AG04449 (cell line): ENCODE results near the gene BMP6.

Source experiments
- CTCF ChIA-PET: fragments of 350-600 bp; formaldehyde crosslinking; extraction: SDS; loops from one replicate; lab custom pipeline; 2021; ENCODE audit warnings: antibody characterized with exemption; lab: Yijun Ruan, JAX
- POLR2A ChIA-PET: fragments of 400-600, 350-600 bp; formaldehyde crosslinking; extraction: SDS; loops from one replicate; lab custom pipeline; 2020; ENCODE audit warnings: antibody characterized with exemption, inconsistent platforms; lab: Yijun Ruan, JAX
- DNase-seq: peaks from one replicate; pipeline ENCODE4 v3.0.0-alpha.2; 2010; ENCODE audit warnings: low read depth, low spot score
- H3K4me3 ChIP-seq: 2 replicates; pipeline ENCODE4 v1.5.1; 2011; ENCODE audit warnings: low read depth, mild to moderate bottlenecking, control low read depth, low read length
- TF ChIP-seq, protein P1 (sequence below): IDR thresholded peaks from one replicate; pipeline ENCODE4 v1.5.1; 2011; ENCODE audit warnings: mild to moderate bottlenecking, moderate library complexity, low read length, control low read depth, inconsistent platforms; ENCODE audit not compliant: insufficient read depth; ENCODE audit errors: missing control alignments

BMP6 gene

GRCh38 chr6:7881765-7882500 is 156.0 kb downstream of the BMP6 start:
- ChIA-PET POLR2A (no interaction called here), CTCF (interaction anchor here (2.4 kb wide), 1 partner anchor 158 kb away, joined by 15 read pairs; no protein-coding TSS in a partner anchor)
- TF ChIP-seq, protein P1, sequence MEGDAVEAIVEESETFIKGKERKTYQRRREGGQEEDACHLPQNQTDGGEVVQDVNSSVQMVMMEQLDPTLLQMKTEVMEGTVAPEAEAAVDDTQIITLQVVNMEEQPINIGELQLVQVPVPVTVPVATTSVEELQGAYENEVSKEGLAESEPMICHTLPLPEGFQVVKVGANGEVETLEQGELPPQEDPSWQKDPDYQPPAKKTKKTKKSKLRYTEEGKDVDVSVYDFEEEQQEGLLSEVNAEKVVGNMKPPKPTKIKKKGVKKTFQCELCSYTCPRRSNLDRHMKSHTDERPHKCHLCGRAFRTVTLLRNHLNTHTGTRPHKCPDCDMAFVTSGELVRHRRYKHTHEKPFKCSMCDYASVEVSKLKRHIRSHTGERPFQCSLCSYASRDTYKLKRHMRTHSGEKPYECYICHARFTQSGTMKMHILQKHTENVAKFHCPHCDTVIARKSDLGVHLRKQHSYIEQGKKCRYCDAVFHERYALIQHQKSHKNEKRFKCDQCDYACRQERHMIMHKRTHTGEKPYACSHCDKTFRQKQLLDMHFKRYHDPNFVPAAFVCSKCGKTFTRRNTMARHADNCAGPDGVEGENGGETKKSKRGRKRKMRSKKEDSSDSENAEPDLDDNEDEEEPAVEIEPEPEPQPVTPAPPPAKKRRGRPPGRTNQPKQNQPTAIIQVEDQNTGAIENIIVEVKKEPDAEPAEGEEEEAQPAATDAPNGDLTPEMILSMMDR = no peak
- DNase-seq = no peak
- H3K4me3 ChIP-seq = no peak overlapping the region

DNA sequence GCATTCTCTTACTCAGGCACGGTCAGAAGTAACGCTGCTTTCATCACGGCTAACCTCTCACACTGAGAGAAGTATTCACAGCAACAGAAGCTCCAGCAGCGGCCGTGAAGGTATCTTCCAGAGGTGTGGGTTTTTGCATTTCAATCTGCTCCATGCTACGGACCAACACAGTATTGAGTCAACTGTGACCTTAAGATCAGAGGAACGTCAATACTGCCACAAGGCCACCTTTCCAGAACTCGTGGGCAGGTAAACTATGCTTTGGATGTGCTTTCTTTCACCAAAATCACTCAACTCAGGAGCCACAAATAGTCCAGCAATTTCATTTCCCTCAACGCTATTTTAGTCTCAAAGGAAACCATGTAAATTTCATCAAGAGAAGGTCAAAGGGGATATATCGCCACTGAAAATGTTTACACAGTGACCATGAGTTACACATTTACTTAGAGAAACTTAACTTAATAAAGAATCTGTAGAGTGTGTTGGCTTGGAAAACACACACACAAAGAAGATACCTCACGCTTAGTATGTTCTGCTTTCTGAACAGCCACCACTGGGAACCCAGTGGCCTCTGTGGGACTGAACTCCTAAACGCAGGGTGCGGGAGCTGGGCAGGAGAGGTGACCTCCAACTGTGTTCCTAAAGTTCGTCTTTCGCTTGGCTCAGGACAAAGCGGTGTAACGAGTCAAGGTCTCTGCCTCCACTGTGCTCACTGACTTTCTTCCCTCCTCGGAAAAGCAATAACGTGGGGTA is 156.8 kb downstream of the BMP6 start:
- no peak for DNase-seq
- POLR2A ChIA-PET = no interaction called here
- TF ChIP-seq, protein P1 = no peak
- H3K4me3 ChIP-seq = no peak overlapping the region
- CTCF ChIA-PET = no interaction called here

DNA sequence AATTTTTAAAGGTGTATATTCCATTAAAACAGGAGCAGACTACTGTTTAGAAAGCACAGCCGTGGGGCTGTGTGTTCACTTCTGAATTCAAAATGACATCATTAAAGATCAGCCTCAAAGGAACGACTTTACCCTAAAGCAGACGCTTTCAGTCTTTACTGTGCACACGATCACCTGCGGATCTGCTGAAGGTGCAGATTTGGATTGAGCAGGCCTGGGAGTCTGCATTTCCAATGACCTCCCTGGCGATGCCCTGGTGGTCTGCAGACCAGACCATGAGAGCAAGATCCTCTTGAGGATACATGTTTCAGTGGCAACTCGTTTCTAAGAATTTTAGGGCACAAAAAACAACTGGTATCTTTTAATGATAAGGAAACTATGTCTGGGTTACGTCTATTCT is 157.5 kb downstream of the BMP6 start:
- ChIA-PET POLR2A (no interaction called here), CTCF (no interaction called here)
- TF ChIP-seq, protein P1 = no peak
- DNase-seq = no peak
- H3K4me3 ChIP-seq = no peak overlapping the region

DNA sequence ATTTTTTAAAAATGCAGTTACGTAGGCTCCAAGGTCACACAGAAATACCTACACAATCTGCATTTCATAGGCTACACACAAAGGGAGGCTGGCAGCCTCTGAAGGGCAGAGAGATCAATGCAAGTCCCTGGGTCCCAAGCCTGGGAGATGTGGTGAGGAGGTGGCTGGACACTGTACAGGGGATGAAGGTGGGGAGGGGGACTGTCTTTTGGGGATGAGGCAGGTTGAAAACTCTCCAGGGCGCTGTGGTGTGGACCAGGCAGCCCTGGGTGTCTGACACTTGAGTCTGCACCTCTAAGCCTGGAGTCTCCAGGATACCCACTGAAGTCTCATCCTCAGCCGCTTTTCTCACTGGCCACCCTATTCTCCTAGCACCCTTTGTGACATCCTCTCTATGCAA is 160.2 kb downstream of the BMP6 start:
- ChIA-PET CTCF (no interaction called here), POLR2A (no interaction called here)
- TF ChIP-seq, protein P1 = no peak
- no peak for DNase-seq
- no peak overlapping the region for H3K4me3 ChIP-seq

DNA sequence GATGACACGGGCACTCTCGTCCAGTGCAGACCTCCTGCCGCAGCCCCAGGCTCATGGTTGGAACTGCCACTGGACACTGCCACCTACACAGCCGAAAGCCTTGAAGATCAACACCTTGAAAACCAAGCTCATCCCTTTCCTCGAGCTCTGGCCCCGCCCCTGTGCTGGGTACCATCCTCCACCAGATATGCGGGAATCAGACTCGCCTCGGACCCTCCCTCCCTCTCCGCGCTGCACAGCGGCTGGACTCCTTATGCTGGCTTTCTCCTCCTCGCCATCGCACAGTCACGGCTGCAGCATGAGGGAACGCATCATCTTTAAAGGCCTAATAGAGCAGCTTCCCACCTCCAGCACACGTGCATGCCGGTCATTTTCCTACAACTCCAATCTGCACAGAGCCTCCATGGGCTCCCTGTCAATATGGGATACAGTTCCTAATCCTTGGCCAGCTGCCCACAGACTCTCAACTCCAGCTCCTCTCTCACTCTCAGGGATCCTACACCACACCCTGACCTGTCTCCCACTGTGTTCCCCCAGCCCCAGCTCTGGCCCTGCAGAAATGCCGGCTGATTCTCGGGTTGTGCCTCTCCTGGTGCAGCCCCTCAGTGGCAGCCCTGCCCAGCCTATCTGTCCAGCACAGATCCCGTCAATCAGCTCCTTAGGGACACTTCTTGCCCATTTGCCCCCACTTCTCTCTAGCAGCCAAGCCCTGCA is 161.5 kb downstream of the BMP6 start:
- ChIA-PET CTCF (interaction anchor here (0.6 to 1.1 kb wide), 2 partner anchors 9 to 164 kb away, joined by 3 read pairs; no protein-coding TSS in a partner anchor), POLR2A (no interaction called here)
- TF ChIP-seq, protein P1 = no peak
- DNase-seq = no peak
- H3K4me3 ChIP-seq = no peak overlapping the region
